Spleen (tissue), 11 donors: ENCODE results near the gene SMR3A. TPM values are rescaled to one million over a fixed set of nuclear protein-coding genes. Genes with fewer than 3 reads are reported as not detected.

Experiments
- DNase-seq: peaks from one replicate; pipeline ENCODE4 v3.0.0-alpha.2; 2020
- H3K27ac ChIP-seq, 8 donors: fragments of 200-600 bp; sonication (generic) in 7 of 8; 1 replicate in 4 of 8; 2 replicates in 4 of 8; pipeline versions ENCODE4 v1.5.0 to v1.8.0; 2016 to 2021; ENCODE audit warnings: inconsistent platforms in 4 of 8, mild to moderate bottlenecking in 4 of 8, moderate library complexity in 1 of 8
- H3K27me3 ChIP-seq, 7 donors: fragments of 200-600 bp; sonication (generic) in 6 of 7; replicated peaks in 1 of 7; 1 replicate in 4 of 7; 2 replicates in 3 of 7; pipeline versions ENCODE4 v1.5.0 to v1.8.0; 2016 to 2021; ENCODE audit warnings: inconsistent platforms in 3 of 7, mild to moderate bottlenecking in 1 of 7
- H3K36me3 ChIP-seq, 6 donors: fragments of 200-600 bp; sonication (generic) in 5 of 6; 1 replicate in 4 of 6; 2 replicates in 2 of 6; pipeline versions ENCODE4 v1.5.0 to v1.8.0; 2016 to 2021; ENCODE audit warnings: inconsistent platforms in 2 of 6
- H3K4me1 ChIP-seq, 6 donors: fragments of 200-600 bp; sonication (generic) in 5 of 6; 1 replicate in 3 of 6; 2 replicates in 3 of 6; pipeline versions ENCODE4 v1.5.0 to v1.8.0; 2016 to 2021; ENCODE audit warnings: inconsistent platforms in 3 of 6
- H3K4me3 ChIP-seq, 8 donors: fragments of 200-600 bp; sonication (generic) in 7 of 8; 1 replicate in 4 of 8; 2 replicates in 4 of 8; pipeline versions ENCODE4 v1.5.0 to v1.8.0; 2016 to 2021; ENCODE audit warnings: inconsistent platforms in 4 of 8, mild to moderate bottlenecking in 4 of 8, moderate library complexity in 2 of 8
- H3K9me3 ChIP-seq, 8 donors: fragments of 200-600 bp; sonication (generic) in 7 of 8; 1 replicate in 4 of 8; 2 replicates in 4 of 8; pipeline versions ENCODE4 v1.5.0 to v1.8.0; 2016 to 2021; ENCODE audit warnings: inconsistent platforms in 4 of 8
- POLR2A ChIP-seq, 3 donors: fragments of 450-650 bp; IDR thresholded peaks; one replicate each; pipeline ENCODE4 v1.5.1; 2017; ENCODE audit warnings: antibody characterized with exemption in 3 of 3, mild to moderate bottlenecking in 1 of 3
- POLR2AphosphoS5 ChIP-seq, 3 donors: sonication (generic); formaldehyde crosslinking; IDR thresholded peaks; one replicate each; pipeline ENCODE4 v1.5.1; 2017; ENCODE audit warnings: antibody characterized with exemption in 3 of 3
- WGBS, 5 donors: extraction: QIAGEN DNeasy Blood & Tissue Kit in 3 of 5; methylation state at CpG; one replicate each; pipeline versions ENCODE4 v1.1.5 to v1.1.7; 2013 to 2018; 5-methylcytosine and 5-hydroxymethylcytosine counted together
- intact Hi-C: fragments of 100-400 bp; cut with DNase I; formaldehyde crosslinking; loops from one replicate; pipeline ENCODE4 v1.15.0; 2023; ENCODE audit warnings: low total_unique reads
- polyA plus RNA-seq, 3 donors: library from polyadenylated mRNA; stranded (reverse); fragments of 200-250 nt; gene quantifications; one replicate each; pipeline ENCODE4 v1.2.1, GENCODE V29; 2013
- total RNA-seq, 7 donors: library from RNA; depleted of rRNA in 3 of 7; stranded (reverse); fragments of >200 nt in 3 of 7; fragmentation: NEBNext Ultra II Directional in 4 of 7; extraction: Animal tissue kit (Norgen Biotek cat#: 25700) in 4 of 7; gene quantifications; one replicate each; pipeline versions ENCODE4 v1.1.0 to v1.2.1, GENCODE V29; 2016 to 2021
- TF ChIP-seq, protein P1 (sequence below), 11 experiments: fragments of 200-600 bp in 7 of 11; fragments of 450-650 bp in 4 of 11; sonication (generic) in 4 of 11; IDR thresholded peaks in 8 of 11; conservative IDR thresholded peaks in 3 of 11; 1 replicate in 7 of 11; 2 replicates in 4 of 11; pipeline versions ENCODE4 v1.4.0 to v1.8.0; 2016 to 2021; ENCODE audit warnings: antibody characterized with exemption in 11 of 11, inconsistent platforms in 4 of 11, mild to moderate bottlenecking in 1 of 11
- donor health status: healthy with polysubstance abuse.
- donor health status: DM: no; HTN: no; CAD: no; lungs with moderate emphysema.
- donor health status: DM: no; HTN: no; CAD: no.
- donor health status: Bipolar disorder and iron deficiency.
- donor health status: healthy.
- donor health status: DM: no; HTN: no; CAD: no.
- donor health status: DM: yes; HTN: yes; CAD: no.

The SMR3A gene
- total and polyA plus RNA-seq, 10 donors = not detected

DNA sequence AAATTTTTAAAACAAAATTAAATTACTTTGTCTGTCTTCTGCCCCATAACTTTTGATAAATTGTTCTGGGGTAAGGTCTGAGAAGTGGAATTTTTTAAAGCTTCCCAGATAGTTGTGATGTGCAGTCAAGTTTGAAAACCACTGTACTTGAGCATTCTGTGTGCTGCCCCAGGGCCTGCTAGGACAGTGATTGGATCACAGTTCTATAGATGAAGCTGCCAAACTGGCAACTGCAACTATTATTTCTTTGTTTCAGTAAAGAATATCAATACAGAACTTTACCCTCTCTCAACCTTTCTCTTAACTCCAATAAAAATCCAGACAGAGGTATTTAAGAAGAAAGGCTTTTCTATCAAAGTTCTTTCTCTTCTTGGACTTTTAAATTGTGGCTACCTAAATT is 37.0 kb downstream of the SMR3A start, which contains the start of gene OPRPN:
Gene OPRPN, plus strand, starts transcription at position 361 of the 400 bp plus-strand sequence. CDS start 1,346 bp downstream, outside the sequence.
- no peaks in the 10 kb centered on the region for H3K4me1 ChIP-seq
- H3K9me3 ChIP-seq = no peaks in the 10 kb centered on the region
- H3K4me3 ChIP-seq = no peak within 1 kb of the TSS
- H3K27me3 ChIP-seq = no peaks in the 10 kb centered on the region
- no peak for DNase-seq
- no peak within 1 kb of the TSS for H3K27ac ChIP-seq
- TF ChIP-seq, protein P1, sequence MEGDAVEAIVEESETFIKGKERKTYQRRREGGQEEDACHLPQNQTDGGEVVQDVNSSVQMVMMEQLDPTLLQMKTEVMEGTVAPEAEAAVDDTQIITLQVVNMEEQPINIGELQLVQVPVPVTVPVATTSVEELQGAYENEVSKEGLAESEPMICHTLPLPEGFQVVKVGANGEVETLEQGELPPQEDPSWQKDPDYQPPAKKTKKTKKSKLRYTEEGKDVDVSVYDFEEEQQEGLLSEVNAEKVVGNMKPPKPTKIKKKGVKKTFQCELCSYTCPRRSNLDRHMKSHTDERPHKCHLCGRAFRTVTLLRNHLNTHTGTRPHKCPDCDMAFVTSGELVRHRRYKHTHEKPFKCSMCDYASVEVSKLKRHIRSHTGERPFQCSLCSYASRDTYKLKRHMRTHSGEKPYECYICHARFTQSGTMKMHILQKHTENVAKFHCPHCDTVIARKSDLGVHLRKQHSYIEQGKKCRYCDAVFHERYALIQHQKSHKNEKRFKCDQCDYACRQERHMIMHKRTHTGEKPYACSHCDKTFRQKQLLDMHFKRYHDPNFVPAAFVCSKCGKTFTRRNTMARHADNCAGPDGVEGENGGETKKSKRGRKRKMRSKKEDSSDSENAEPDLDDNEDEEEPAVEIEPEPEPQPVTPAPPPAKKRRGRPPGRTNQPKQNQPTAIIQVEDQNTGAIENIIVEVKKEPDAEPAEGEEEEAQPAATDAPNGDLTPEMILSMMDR (IDR thresholded peaks at IDR 0.05 in 8 of 11, conservative IDR thresholded peaks at IDR 0.05 in 3 of 11) = no peak
- H3K36me3 ChIP-seq = no peaks in the 10 kb centered on the region
- intact Hi-C loops = no loop called here

DNA sequence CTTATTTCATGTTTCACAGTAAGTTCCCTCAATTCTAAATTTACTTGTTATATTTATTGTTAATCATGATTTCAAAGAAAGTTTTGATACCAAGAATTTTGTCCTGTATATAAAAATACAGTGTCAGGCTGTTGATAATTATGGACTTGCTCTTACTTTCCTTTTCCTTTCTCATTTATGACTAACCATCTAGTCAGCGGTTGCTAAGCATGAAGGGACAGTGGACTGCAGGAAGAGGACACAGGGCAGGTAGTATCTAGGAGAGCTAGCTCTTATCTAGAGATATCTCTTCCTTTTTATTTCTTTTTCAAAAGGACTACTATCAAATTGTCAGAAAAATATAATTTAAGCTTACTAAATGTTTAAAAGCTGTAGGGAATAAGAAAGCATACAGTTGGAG is 38.8 kb downstream of the SMR3A start:
- TF ChIP-seq POLR2AphosphoS5 (IDR thresholded peaks at IDR 0.05) (no peak), POLR2A (IDR thresholded peaks at IDR 0.05) (no peak)
- TF ChIP-seq, protein P1 (IDR thresholded peaks at IDR 0.05 in 8 of 11, conservative IDR thresholded peaks at IDR 0.05 in 3 of 11) = no peak
- Histone ChIP-seq H3K4me3 (no peak overlapping the region), H3K27me3 (no peaks in the 10 kb centered on the region), H3K4me1 (no peaks in the 10 kb centered on the region), H3K36me3 (no peaks in the 10 kb centered on the region), H3K9me3 (no peaks in the 10 kb centered on the region), H3K27ac (no peak overlapping the region)
- intact Hi-C loops = no loop called here
- WGBS, 5 donors = 80 to 96% (median 82%) methylated on average over 1 of the region's 1 CpG
- DNase-seq = no peak

DNA sequence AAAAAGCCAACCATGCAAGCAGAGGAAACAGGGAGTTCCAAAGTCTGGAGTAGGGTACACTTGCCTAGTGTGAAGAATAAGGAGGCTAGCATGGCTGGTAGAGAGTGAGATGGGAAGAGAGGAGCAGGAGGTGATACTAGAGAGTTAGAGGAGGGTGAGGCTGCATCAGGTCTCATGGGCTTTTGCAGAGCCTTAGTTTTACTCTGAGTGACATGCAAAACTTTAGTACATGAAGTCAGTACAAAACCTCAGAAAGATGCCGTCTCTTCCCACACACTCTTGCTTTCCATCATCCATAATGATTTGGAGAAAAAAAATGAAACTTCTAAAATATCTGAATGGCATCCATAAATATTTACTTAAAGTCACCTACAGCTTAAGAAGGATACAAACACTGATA is 42.2 kb downstream of the SMR3A start:
- Histone ChIP-seq H3K36me3 (no peaks in the 10 kb centered on the region), H3K27ac (no peak overlapping the region), H3K4me1 (no peaks in the 10 kb centered on the region), H3K9me3 (no peaks in the 10 kb centered on the region), H3K4me3 (no peak overlapping the region), H3K27me3 (no peaks in the 10 kb centered on the region)
- no peak for DNase-seq
- TF ChIP-seq POLR2AphosphoS5 (IDR thresholded peaks at IDR 0.05) (no peak), POLR2A (IDR thresholded peaks at IDR 0.05) (no peak)
- TF ChIP-seq, protein P1 (IDR thresholded peaks at IDR 0.05 in 8 of 11, conservative IDR thresholded peaks at IDR 0.05 in 3 of 11) = no peak
- intact Hi-C loops = no loop called here
- WGBS, 5 donors = 71 to 94% (median 76%) methylated on average over 1 of the region's 1 CpG

DNA sequence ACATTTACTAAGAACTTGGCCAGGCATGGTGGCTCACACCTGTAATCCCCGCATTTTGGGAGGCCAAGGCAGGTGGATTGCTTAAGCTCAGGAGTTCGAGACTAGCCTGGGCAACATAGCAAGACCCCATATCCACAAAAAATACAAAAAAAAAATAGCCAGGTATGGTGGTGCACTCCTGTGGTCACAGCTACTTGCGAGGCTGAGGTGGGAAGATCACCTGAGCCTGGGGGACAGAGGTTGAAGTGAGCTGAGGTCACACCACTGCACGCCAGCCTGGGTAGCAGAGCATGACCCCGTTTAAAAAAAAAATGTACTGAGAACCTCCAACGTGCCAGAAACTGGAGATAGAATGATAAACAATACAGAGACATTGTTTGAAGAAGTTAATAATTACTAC is 45.2 kb downstream of the SMR3A start:
- TF ChIP-seq, protein P1 (IDR thresholded peaks at IDR 0.05 in 8 of 11, conservative IDR thresholded peaks at IDR 0.05 in 3 of 11) = no peak
- no peak for TF ChIP-seq POLR2AphosphoS5 (IDR thresholded peaks at IDR 0.05)

More for the DNA sequence above, 45.2 kb downstream of the SMR3A start:
- H3K36me3 ChIP-seq = no peaks in the 10 kb centered on the region
- DNase-seq = no peak
- 68 to 86% (median 73%) methylated on average over 6 of the region's 6 CpGs for WGBS, 5 donors
- no peaks in the 10 kb centered on the region for H3K9me3 ChIP-seq
- intact Hi-C loops = no loop called here
- no peak overlapping the region for H3K4me3 ChIP-seq
- no peaks in the 10 kb centered on the region for H3K4me1 ChIP-seq
- H3K27ac ChIP-seq = no peak overlapping the region
- no peaks in the 10 kb centered on the region for H3K27me3 ChIP-seq

Other genes starting within 250 kb of the SMR3A start
- not detected for gene PRR27, start 206.5 kb upstream of the SMR3A start, total RNA-seq
- not detected for gene PRR27, start 206.5 kb upstream of the SMR3A start, polyA plus RNA-seq
- gene ODAM, start 165.0 kb upstream of the SMR3A start, total RNA-seq = not detected
- 1 to 10 TPM in 1 of 3 donors, under 1 TPM in 1, not detected in 1; 0.22 to 2.0 TPM for gene ODAM, start 165.0 kb upstream of the SMR3A start, polyA plus RNA-seq
- gene FDCSP, start 134.6 kb upstream of the SMR3A start, total RNA-seq = 10 to 100 TPM in 2 of 7 donors, 1 to 10 TPM in 5; 2.8 to 23.6 (median 9.5) TPM
- gene FDCSP, start 134.6 kb upstream of the SMR3A start, polyA plus RNA-seq = 1,000 to 10,000 TPM in 1 of 3 donors, 100 to 1,000 TPM in 1, 10 to 100 TPM in 1; 31.9 to 1,396 (median 424) TPM
- not detected for gene CSN3, start 118.2 kb upstream of the SMR3A start, total RNA-seq
- under 1 TPM in 2 of 3 donors, not detected in 1; 0.30 to 0.52 TPM for gene CSN3, start 118.2 kb upstream of the SMR3A start, polyA plus RNA-seq
- not detected for gene CABS1, start 25.8 kb upstream of the SMR3A start, total RNA-seq
- not detected for gene CABS1, start 25.8 kb upstream of the SMR3A start, polyA plus RNA-seq
- gene SMR3B, start 22.4 kb downstream of the SMR3A start, total RNA-seq = not detected
- not detected for gene SMR3B, start 22.4 kb downstream of the SMR3A start, polyA plus RNA-seq
- gene OPRPN, start 37.2 kb downstream of the SMR3A start, total RNA-seq = not detected
- not detected for gene OPRPN, start 37.2 kb downstream of the SMR3A start, polyA plus RNA-seq
- not detected for gene MUC7, start 111.4 kb downstream of the SMR3A start, total RNA-seq
- not detected for gene MUC7, start 111.4 kb downstream of the SMR3A start, polyA plus RNA-seq
- not detected for gene AMTN, start 157.8 kb downstream of the SMR3A start, total RNA-seq
- gene AMTN, start 157.8 kb downstream of the SMR3A start, polyA plus RNA-seq = not detected
- gene AMBN, start 231.5 kb downstream of the SMR3A start, total RNA-seq = not detected
- gene AMBN, start 231.5 kb downstream of the SMR3A start, polyA plus RNA-seq = not detected